ENCODE data around the gene TLX1.

GRCh38 chr10:101095004-101095403, 36.1 kb upstream of the TLX1 start:
- TF ChIP-seq CTCF (IDR thresholded peaks at IDR 0.05; ENCODE audit: low read length) = no peak
- no peak for TF ChIP-seq EZH2 (IDR thresholded peaks at IDR 0.05; ENCODE audit: borderline replicate concordance, low read length)

Data from OCI-LY1 (cell line).